H9 (cell line): Measurements from ENCODE around the gene FOXD2. TPM values are rescaled to one million over a fixed set of nuclear protein-coding genes. Genes with fewer than 3 reads are reported as not detected.

Experiments used
- DNase-seq: peaks from one replicate; pipeline ENCODE4 v3.0.0-alpha.2; 2017
- H2AFZ ChIP-seq: one replicate; pipeline ENCODE4 v1.6.1; 2013; ENCODE audit warnings: mild to moderate bottlenecking, low read length, control low read depth, moderate library complexity
- H2AK5ac ChIP-seq: 2 replicates; pipeline ENCODE4 v1.6.1; 2013; ENCODE audit warnings: low read length, control low read depth, mixed read lengths; ENCODE audit not compliant: insufficient read length
- H2BK120ac ChIP-seq: one replicate; pipeline ENCODE4 v1.6.1; 2013; ENCODE audit warnings: low read depth, mild to moderate bottlenecking, low read length, control low read depth, inconsistent platforms; ENCODE audit not compliant: poor library complexity, severe bottlenecking
- H2BK12ac ChIP-seq: 2 replicates; pipeline ENCODE4 v1.6.1; 2013; ENCODE audit warnings: low read length, control low read depth, mixed read lengths, low read depth; ENCODE audit not compliant: insufficient read length
- H2BK15ac ChIP-seq: 2 replicates; pipeline ENCODE4 v1.6.1; 2013; ENCODE audit warnings: low read depth, low read length, control low read depth
- H2BK20ac ChIP-seq: one replicate; pipeline ENCODE4 v1.6.1; 2013; ENCODE audit warnings: low read depth, mild to moderate bottlenecking, low read length, control low read depth, inconsistent platforms; ENCODE audit not compliant: poor library complexity, severe bottlenecking
- H2BK5ac ChIP-seq: 2 replicates; pipeline ENCODE4 v1.6.1; 2013; ENCODE audit warnings: low read length, control low read depth, mixed read lengths; ENCODE audit not compliant: insufficient read length
- H3K14ac ChIP-seq: 2 replicates; pipeline ENCODE4 v1.6.1; 2013; ENCODE audit warnings: low read length, control low read depth; ENCODE audit not compliant: insufficient read depth
- H3K18ac ChIP-seq: 2 replicates; pipeline ENCODE4 v1.6.1; 2013; ENCODE audit warnings: low read depth, mild to moderate bottlenecking, mixed read lengths, low read length, control low read depth; ENCODE audit not compliant: insufficient read length
- H3K23ac ChIP-seq: 2 replicates; pipeline ENCODE4 v1.6.1; 2013; ENCODE audit warnings: low read length, control low read depth, mixed read lengths, low read depth; ENCODE audit not compliant: insufficient read length
- H3K23me2 ChIP-seq: 2 replicates; pipeline ENCODE4 v1.6.1; 2013; ENCODE audit warnings: low read depth, mild to moderate bottlenecking, mixed read lengths, low read length, control low read depth; ENCODE audit not compliant: insufficient read length, poor library complexity, severe bottlenecking
- H3K27ac ChIP-seq: 2 replicates; pipeline ENCODE4 v1.5.1; 2013; ENCODE audit warnings: low read length, control low read depth, mixed read lengths, low read depth; ENCODE audit not compliant: insufficient read length
- H3K27me3 ChIP-seq: 2 replicates; pipeline ENCODE4 v1.6.1; 2013; ENCODE audit warnings: low read length, control low read depth, inconsistent platforms; ENCODE audit not compliant: insufficient read depth
- H3K4ac ChIP-seq: 2 replicates; pipeline ENCODE4 v1.6.1; 2013; ENCODE audit warnings: low read depth, mild to moderate bottlenecking, control low read depth, inconsistent platforms, low read length, moderate library complexity
- H3K4me1 ChIP-seq: 2 replicates; pipeline ENCODE4 v1.6.1; 2013; ENCODE audit warnings: low read length, control low read depth, inconsistent platforms; ENCODE audit not compliant: insufficient read depth
- H3K4me2 ChIP-seq: 2 replicates; pipeline ENCODE4 v1.6.1; 2013; ENCODE audit warnings: low read length, control low read depth, mixed read lengths; ENCODE audit not compliant: insufficient read length, insufficient read depth
- H3K56ac ChIP-seq: 2 replicates; pipeline ENCODE4 v1.6.1; 2013; ENCODE audit warnings: low read depth, mild to moderate bottlenecking, mixed read lengths, low read length, control low read depth; ENCODE audit not compliant: insufficient read length
- H3K79me1 ChIP-seq: 2 replicates; pipeline ENCODE4 v1.6.1; 2013; ENCODE audit warnings: low read depth, mild to moderate bottlenecking, moderate library complexity, low read length, control low read depth, inconsistent platforms; ENCODE audit not compliant: insufficient read depth, poor library complexity, severe bottlenecking
- H3K79me2 ChIP-seq: 2 replicates; pipeline ENCODE4 v1.6.1; 2013; ENCODE audit warnings: low read length, control low read depth, inconsistent platforms; ENCODE audit not compliant: insufficient read depth
- H3K9ac ChIP-seq: 2 replicates; pipeline ENCODE4 v1.6.1; 2013; ENCODE audit warnings: low read length, control low read depth, mixed read lengths; ENCODE audit not compliant: insufficient read length; ENCODE audit errors: extremely low read depth
- H3K9me3 ChIP-seq: one replicate; pipeline ENCODE4 v1.6.1; 2013; ENCODE audit warnings: low read depth, low read length, inconsistent platforms; ENCODE audit not compliant: control insufficient read depth
- H3T11ph ChIP-seq: one replicate; pipeline ENCODE4 v1.6.1; 2013; ENCODE audit warnings: mild to moderate bottlenecking, low read length, control low read depth, inconsistent platforms
- H4K20me1 ChIP-seq: one replicate; pipeline ENCODE4 v1.6.1; 2013; ENCODE audit not compliant: control insufficient read depth, insufficient read length, insufficient read depth
- H4K5ac ChIP-seq: 2 replicates; pipeline ENCODE4 v1.6.1; 2013; ENCODE audit warnings: low read depth, mild to moderate bottlenecking, mixed read lengths, low read length, control low read depth; ENCODE audit not compliant: insufficient read length
- H4K8ac ChIP-seq: replicated peaks from 2 replicates; pipeline ENCODE4 v1.6.1; 2013; ENCODE audit warnings: low read length, control low read depth, mixed read lengths, low read depth; ENCODE audit not compliant: insufficient read length
- H4K91ac ChIP-seq: 2 replicates; pipeline ENCODE4 v1.6.1; 2013; ENCODE audit warnings: low read depth, mild to moderate bottlenecking, moderate library complexity, mixed read lengths, low read length, control low read depth; ENCODE audit not compliant: insufficient read length
- H3K27ac Mint-ChIP-seq, 3 experiments: 2 replicates in 2 of 3; 3 replicates in 1 of 3; pipeline ENCODE4 v1.8.0; 2020 to 2021; ENCODE audit warnings: mixed read lengths in 3 of 3, mild to moderate bottlenecking in 1 of 3, moderate library complexity in 1 of 3
- H3K27me3 Mint-ChIP-seq: 2 replicates; pipeline ENCODE4 v1.8.0; 2021; ENCODE audit warnings: low read depth, mild to moderate bottlenecking, moderate library complexity, mixed read lengths
- H3K36me3 Mint-ChIP-seq, 3 experiments: 2 replicates in 2 of 3; 3 replicates in 1 of 3; pipeline ENCODE4 v1.8.0; 2020 to 2021; ENCODE audit warnings: low read depth in 3 of 3, mixed read lengths in 3 of 3; ENCODE audit not compliant: insufficient read depth in 1 of 3
- H3K4me1 Mint-ChIP-seq, 2 experiments: 2 replicates each; pipeline ENCODE4 v1.8.0; 2020; ENCODE audit warnings: mixed read lengths in 2 of 2
- H3K4me3 Mint-ChIP-seq, 2 experiments: 2 replicates in 1 of 2; 3 replicates in 1 of 2; pipeline ENCODE4 v1.8.0; 2020 to 2021; ENCODE audit warnings: mild to moderate bottlenecking in 2 of 2, mixed read lengths in 2 of 2, moderate library complexity in 1 of 2
- H3K9me3 Mint-ChIP-seq, 2 experiments: 2 replicates in 1 of 2; 3 replicates in 1 of 2; pipeline ENCODE4 v1.8.0; 2020; ENCODE audit warnings: mild to moderate bottlenecking in 2 of 2, mixed read lengths in 2 of 2, moderate library complexity in 1 of 2
- CTCF ChIP-seq: fragments of 200-600 bp; sonication (generic); conservative IDR thresholded peaks from 3 replicates; pipeline ENCODE4 v1.8.0; 2021; ENCODE audit warnings: antibody characterized with exemption, mild to moderate bottlenecking
- WGBS: extraction: QIAGEN DNeasy Blood & Tissue Kit; methylation state at CpG from one replicate; pipeline ENCODE4 v1.1.7; 2013; ENCODE audit warnings: missing lambda C conversion rate, low lambda C conversion rate, mixed read lengths; ENCODE audit not compliant: insufficient read length; ENCODE audit errors: extremely low coverage; 5-methylcytosine and 5-hydroxymethylcytosine counted together
- total RNA-seq: library from RNA; stranded (reverse); gene quantifications from 2 replicates; pipeline ENCODE4 v1.2.1, GENCODE V29; 2021

The FOXD2 gene
- total RNA-seq, 1 experiment from 2014 or later, result not detected

- 0 out of 4 replicates have a peak, but pooled peaks cover 0 to 5% of the 10 kb centered on the region in 2 experiments for H3K4me1 Mint-ChIP-seq
- WGBS, result no CpG with 5 or more reads among the region's 4 CpGs
These were observed 38.6 kb upstream of the FOXD2 start for GRCh38 chr1:47399138-47399845.

More at GRCh38 chr1:47399138-47399845, 38.6 kb upstream of the FOXD2 start:
- no peak overlapping the region for H3K4me2 ChIP-seq
- no peak overlapping the region for H3K4me3 Mint-ChIP-seq
- no peak overlapping the region for H3K27ac ChIP-seq
- no peak overlapping the region for H4K91ac ChIP-seq
- H3K27me3 ChIP-seq, result no peaks in the 10 kb centered on the region
- H3K4ac ChIP-seq, result no peak overlapping the region
- H3K23me2 ChIP-seq, result no peaks in the 10 kb centered on the region
- H3K9me3 ChIP-seq, result no peaks in the 10 kb centered on the region
- no peak overlapping the region for H3K23ac ChIP-seq
- H3T11ph ChIP-seq, result no peak overlapping the region
- no peaks in the 10 kb centered on the region for H3K4me1 ChIP-seq
- no peaks in the 10 kb centered on the region for H4K20me1 ChIP-seq
- no peak overlapping the region for H3K14ac ChIP-seq
- H3K79me1 ChIP-seq, result no peaks in the 10 kb centered on the region
- H3K9ac ChIP-seq, result no peak overlapping the region
- no peak overlapping the region for H4K8ac ChIP-seq
- H4K5ac ChIP-seq, result no peak overlapping the region
- no peak overlapping the region for H3K18ac ChIP-seq
- H3K9me3 Mint-ChIP-seq, result no peaks in the 10 kb centered on the region
- H2AFZ ChIP-seq, result no peak overlapping the region
- no peaks in the 10 kb centered on the region for H3K36me3 Mint-ChIP-seq
- DNase-seq, result no peak
- TF ChIP-seq CTCF, result no peak
- H2BK120ac ChIP-seq, result no peak overlapping the region
- H3K27ac Mint-ChIP-seq, result no peak overlapping the region
- no peak overlapping the region for H2BK5ac ChIP-seq
- no peak overlapping the region for H2BK20ac ChIP-seq
- H3K56ac ChIP-seq, result no peak overlapping the region
- H3K79me2 ChIP-seq, result no peaks in the 10 kb centered on the region
- no peak overlapping the region for H2BK15ac ChIP-seq
- peaks cover 78% of the 10 kb centered on the region for H3K27me3 Mint-ChIP-seq
- H2AK5ac ChIP-seq, result no peak overlapping the region
- H2BK12ac ChIP-seq, result no peak overlapping the region
